ENCODE data around the gene INTS1.

GRCh38 chr7:1548438-1548831 is 44.2 kb upstream of the INTS1 start:
- peak; percentile 37 for TF ChIP-seq CTCF (IDR thresholded peaks at IDR 0.05; ENCODE audit: low read depth, low read length, poor library complexity, severe bottlenecking)
- no peak for TF ChIP-seq EZH2phosphoT487 (IDR thresholded peaks at IDR 0.05; ENCODE audit: borderline replicate concordance, low read length)
